Transverse colon (tissue), 4 donors: ENCODE data around the gene SPEG. TPM values are rescaled to one million over a fixed set of nuclear protein-coding genes. Genes with fewer than 3 reads are reported as not detected.

Source experiments
- DNase-seq: peaks from one replicate; pipeline ENCODE4 v3.0.0-alpha.2; 2019
- H3K27ac ChIP-seq, 4 donors: fragments of 200-600 bp; sonication (generic); 2 replicates each; pipeline ENCODE4 v1.5.1; 2016 to 2018; ENCODE audit warnings: inconsistent platforms in 4 of 4
- H3K27me3 ChIP-seq: fragments of 200-600 bp; sonication (generic); 2 replicates; pipeline ENCODE4 v1.5.1; 2017; ENCODE audit warnings: inconsistent platforms
- H3K36me3 ChIP-seq, 4 donors: fragments of 200-600 bp; sonication (generic); 2 replicates each; pipeline ENCODE4 v1.5.1; 2017 to 2019; ENCODE audit warnings: inconsistent platforms in 4 of 4
- H3K4me1 ChIP-seq, 4 donors: fragments of 200-600 bp; sonication (generic); 2 replicates each; pipeline ENCODE4 v1.5.1; 2017 to 2020; ENCODE audit warnings: inconsistent platforms in 4 of 4
- H3K4me3 ChIP-seq, 4 donors: fragments of 200-600 bp; sonication (generic); 1 replicate in 1 of 4; 2 replicates in 3 of 4; pipeline versions ENCODE4 v1.5.1 to v1.6.1; 2017 to 2019; ENCODE audit warnings: inconsistent platforms in 4 of 4
- H3K9me3 ChIP-seq, 2 donors: fragments of 200-600 bp; sonication (generic); 2 replicates each; pipeline ENCODE4 v1.5.1; 2017 to 2019; ENCODE audit warnings: inconsistent platforms in 2 of 2
- CTCF ChIP-seq, 5 experiments: fragments of 200-600 bp in 3 of 5; fragments of 450-650 bp in 2 of 5; sonication (generic) in 3 of 5; IDR thresholded peaks; 1 replicate in 2 of 5; 2 replicates in 3 of 5; pipeline ENCODE4 v1.5.1; 2016 to 2017; ENCODE audit warnings: antibody characterized with exemption in 5 of 5, inconsistent platforms in 3 of 5, mild to moderate bottlenecking in 2 of 5, moderate library complexity in 1 of 5
- EP300 ChIP-seq: sonication (generic); formaldehyde crosslinking; IDR thresholded peaks from one replicate; pipeline ENCODE4 v1.6.1; 2017; ENCODE audit warnings: antibody characterized with exemption, low read depth
- POLR2A ChIP-seq: fragments of 450-650 bp; IDR thresholded peaks from one replicate; pipeline ENCODE4 v1.6.1; 2016; ENCODE audit warnings: antibody characterized with exemption, mild to moderate bottlenecking, moderate library complexity
- POLR2AphosphoS5 ChIP-seq, 3 donors: sonication (generic); formaldehyde crosslinking; IDR thresholded peaks; one replicate each; pipeline ENCODE4 v1.6.1; 2016; ENCODE audit warnings: antibody characterized with exemption in 3 of 3
- WGBS, 2 donors: methylation state at CpG; one replicate each; pipeline ENCODE4 v1.1.5; 2018; ENCODE audit warnings: low coverage in 1 of 2; 5-methylcytosine and 5-hydroxymethylcytosine counted together
- in situ Hi-C, 4 donors: fragments of 200-750 bp; cut with MboI; loops; one replicate each; pipeline versions ENCODE4 v1.15.0 to v1.15.1; 2017; ENCODE audit warnings: low sequenced_read_pairs in 3 of 4, low pct_ligation_motif_present in 1 of 4, low pct_unique_long_range_greater_than_20kb in 1 of 4
- intact Hi-C: fragments of 100-400 bp; cut with DNase I; formaldehyde crosslinking; loops from one replicate; pipeline ENCODE4 v1.15.1; 2023; ENCODE audit warnings: low total_unique reads
- total RNA-seq, 4 donors: library from RNA; depleted of rRNA; stranded (reverse); fragments of >200 nt; gene quantifications; one replicate each; pipeline ENCODE4 v1.1.0, GENCODE V29; 2016

Gene SPEG
- total RNA-seq, 4 donors from 2014 or later: 26.5 to 95.8 (median 48.5) TPM

- H3K27me3 ChIP-seq: no peaks in the 10 kb centered on the region
- peaks cover 6 to 15% (median 10%) of the 10 kb centered on the region in 4 donors for H3K4me1 ChIP-seq
- no peaks in the 10 kb centered on the region for H3K36me3 ChIP-seq
- WGBS, 2 donors: 81 to 90% methylated on average over 2 to 9 of the region's 9 CpGs
- intact Hi-C loops: no loop called here
- H3K9me3 ChIP-seq: no peaks in the 10 kb centered on the region
- in situ Hi-C loops: no loop called here
- TF ChIP-seq POLR2AphosphoS5 (IDR thresholded peaks at IDR 0.05) (no peak), POLR2A (no peak), EP300 (no peak), CTCF (IDR thresholded peaks at IDR 0.05) (no peak)
- H3K4me3 ChIP-seq: no peak overlapping the region
- H3K27ac ChIP-seq: peak overlapping the region; percentile 69 to 96 (median 85)
- no peak for DNase-seq
Measured at GRCh38 chr2:219462349-219462748, 27.7 kb downstream of the SPEG start.

- no peak for DNase-seq
- H3K27me3 ChIP-seq: no peaks in the 10 kb centered on the region
- TF ChIP-seq POLR2AphosphoS5 (IDR thresholded peaks at IDR 0.05) (no peak), POLR2A (no peak), EP300 (no peak), CTCF (IDR thresholded peaks at IDR 0.05) (no peak)
- no peaks in the 10 kb centered on the region for H3K9me3 ChIP-seq
- H3K36me3 ChIP-seq: no peaks in the 10 kb centered on the region
- 52 to 87% methylated on average over 3 to 21 of the region's 21 CpGs for WGBS, 2 donors
- H3K4me1 ChIP-seq: peaks cover 4 to 13% (median 6%) of the 10 kb centered on the region in 4 donors
- intact Hi-C loops: no loop called here
- H3K4me3 ChIP-seq: no peak overlapping the region
- peak overlapping the region in 3 of 4 donors; percentile 85 to 96 (median 85) for H3K27ac ChIP-seq
- in situ Hi-C loops: no loop called here
Measured at GRCh38 chr2:219464286-219465032, 29.8 kb downstream of the SPEG start.

- Histone ChIP-seq H3K27me3 (no peaks in the 10 kb centered on the region), H3K36me3 (no peaks in the 10 kb centered on the region), H3K27ac (peak overlapping the region in 3 of 4 donors; percentile 85 to 96 (median 85)), H3K4me1 (peaks cover 0 to 7% (median 0%) of the 10 kb centered on the region in 4 donors), H3K9me3 (no peaks in the 10 kb centered on the region), H3K4me3 (no peak overlapping the region)
- in situ Hi-C loops: no loop called here
- 77 to 88% methylated on average over 2 to 40 of the region's 47 CpGs for WGBS, 2 donors
- TF ChIP-seq POLR2AphosphoS5 (IDR thresholded peaks at IDR 0.05) (no peak), CTCF (IDR thresholded peaks at IDR 0.05) (no peak), POLR2A (no peak), EP300 (no peak)
- intact Hi-C loops: no loop called here
- DNase-seq: no peak
Measured at GRCh38 chr2:219465659-219466561, 31.3 kb downstream of the SPEG start.
